Psoas muscle (tissue), 8 donors: Measurements from ENCODE around the gene HARS2. TPM values are rescaled to one million over a fixed set of nuclear protein-coding genes. Genes with fewer than 3 reads are reported as not detected.

Source experiments
- ATAC-seq, 4 donors: fragments of 200-7000 bp; cut with Tn5 transposase; one replicate each; pipeline ENCODE4 v1.9.1; 2020; ENCODE audit warnings: moderate library complexity in 3 of 4, mild to moderate bottlenecking in 2 of 4
- DNase-seq, 2 donors: peaks; one replicate each; pipeline ENCODE4 v3.0.0-alpha.2; 2020
- H3K27ac ChIP-seq: fragments of 200-600 bp; one replicate; pipeline ENCODE4 v1.8.0; 2022
- H3K27me3 ChIP-seq, 3 donors: fragments of 200-600 bp in 1 of 3; one replicate each; pipeline versions ENCODE4 v1.6.1 to v1.8.0; 2013 to 2022; ENCODE audit warnings: low read length in 2 of 3, mild to moderate bottlenecking in 2 of 3, moderate library complexity in 1 of 3; ENCODE audit not compliant: insufficient read depth in 3 of 3
- H3K36me3 ChIP-seq, 2 donors: fragments of 200-600 bp in 1 of 2; one replicate each; pipeline versions ENCODE4 v1.6.1 to v1.8.0; 2013 to 2022; ENCODE audit warnings: low read depth in 1 of 2, mild to moderate bottlenecking in 1 of 2, moderate library complexity in 1 of 2; ENCODE audit not compliant: insufficient read depth in 1 of 2
- H3K4me1 ChIP-seq: fragments of 200-600 bp; one replicate; pipeline ENCODE4 v1.8.0; 2022
- H3K4me3 ChIP-seq: fragments of 200-600 bp; one replicate; pipeline ENCODE4 v1.8.0; 2022; ENCODE audit warnings: mild to moderate bottlenecking
- H3K9me3 ChIP-seq: fragments of 200-600 bp; one replicate; pipeline ENCODE4 v1.8.0; 2022
- CTCF ChIP-seq: fragments of 200-600 bp; IDR thresholded peaks from one replicate; pipeline ENCODE4 v1.8.0; 2022; ENCODE audit warnings: antibody characterized with exemption
- WGBS, 3 donors: extraction: QIAGEN DNeasy Blood & Tissue Kit; methylation state at CpG; one replicate each; pipeline versions ENCODE4 v1.1.6 to v1.1.7; 2013; 5-methylcytosine and 5-hydroxymethylcytosine counted together
- intact Hi-C, 2 donors: fragments of 100-400 bp; cut with DNase I; formaldehyde crosslinking; loops; one replicate each; pipeline versions ENCODE4 v1.11.0 to v1.14.2; 2022
- polyA plus RNA-seq, 3 donors: library from polyadenylated mRNA; stranded (reverse); fragments of 200-250 nt; gene quantifications; one replicate each; pipeline ENCODE4 v1.2.3, GENCODE V29; 2013
- total RNA-seq, 4 donors: library from RNA; stranded (reverse); fragmentation: NEBNext Ultra II Directional in 2 of 4; extraction: Animal tissue kit (Norgen Biotek cat#: 25700) in 2 of 4; gene quantifications; one replicate each; pipeline versions ENCODE4 v1.2.1 to v1.2.4, GENCODE V29; 2021 to 2023
- donor health status: healthy with polysubstance abuse.
- donor health status: DM: no; HTN: no; CAD: no; lungs with moderate emphysema.
- donor health status: Bipolar disorder and iron deficiency.
- donor health status: healthy.
- donor health status: DM: yes; HTN: yes; CAD: no.
- donor health status: DM: no; HTN: no; CAD: no.
- donor health status: DM: no; HTN: no; CAD: no.
- donor health status: DM: yes; HTN: yes; CAD: no.

Gene HARS2
- total and polyA plus RNA-seq, 7 donors, result 19.8 to 40.9 (median 23.8) TPM

GRCh38 chr5:140671472-140672125 is 19.7 kb upstream of the HARS2 start:
- Histone ChIP-seq H3K4me1 (peaks cover under 1% of the 10 kb centered on the region), H3K36me3 (peaks cover 21 to 95% of the 10 kb centered on the region in 2 donors), H3K4me3 (no peak overlapping the region), H3K27ac (no peak overlapping the region), H3K27me3 (no peaks in the 10 kb centered on the region), H3K9me3 (no peaks in the 10 kb centered on the region)
- intact Hi-C loops, result no loop called here
- WGBS, 3 donors, result 90 to 95% (median 91%) methylated on average over 4 to 6 of the region's 7 CpGs
- no peak for TF ChIP-seq CTCF
- DNase-seq, result no peak
- no peak for ATAC-seq

GRCh38 chr5:140672455-140673186 is 18.6 kb upstream of the HARS2 start:
- H3K4me3 ChIP-seq, result no peak overlapping the region
- no peak for TF ChIP-seq CTCF
- intact Hi-C loops, result no loop called here
- no peaks in the 10 kb centered on the region for H3K9me3 ChIP-seq
- DNase-seq (peak in 1 of 2 donors; percentile 58), ATAC-seq (peak in 2 of 4 donors; percentile 26 to 34)
- H3K4me1 ChIP-seq, result no peaks in the 10 kb centered on the region
- no peak overlapping the region for H3K27ac ChIP-seq
- peaks cover 21 to 97% of the 10 kb centered on the region in 2 donors for H3K36me3 ChIP-seq
- H3K27me3 ChIP-seq, result no peaks in the 10 kb centered on the region
- 59 to 67% (median 65%) methylated on average over 70 of the region's 70 CpGs for whole genome bisulfite sequencing, 3 donors

DNA sequence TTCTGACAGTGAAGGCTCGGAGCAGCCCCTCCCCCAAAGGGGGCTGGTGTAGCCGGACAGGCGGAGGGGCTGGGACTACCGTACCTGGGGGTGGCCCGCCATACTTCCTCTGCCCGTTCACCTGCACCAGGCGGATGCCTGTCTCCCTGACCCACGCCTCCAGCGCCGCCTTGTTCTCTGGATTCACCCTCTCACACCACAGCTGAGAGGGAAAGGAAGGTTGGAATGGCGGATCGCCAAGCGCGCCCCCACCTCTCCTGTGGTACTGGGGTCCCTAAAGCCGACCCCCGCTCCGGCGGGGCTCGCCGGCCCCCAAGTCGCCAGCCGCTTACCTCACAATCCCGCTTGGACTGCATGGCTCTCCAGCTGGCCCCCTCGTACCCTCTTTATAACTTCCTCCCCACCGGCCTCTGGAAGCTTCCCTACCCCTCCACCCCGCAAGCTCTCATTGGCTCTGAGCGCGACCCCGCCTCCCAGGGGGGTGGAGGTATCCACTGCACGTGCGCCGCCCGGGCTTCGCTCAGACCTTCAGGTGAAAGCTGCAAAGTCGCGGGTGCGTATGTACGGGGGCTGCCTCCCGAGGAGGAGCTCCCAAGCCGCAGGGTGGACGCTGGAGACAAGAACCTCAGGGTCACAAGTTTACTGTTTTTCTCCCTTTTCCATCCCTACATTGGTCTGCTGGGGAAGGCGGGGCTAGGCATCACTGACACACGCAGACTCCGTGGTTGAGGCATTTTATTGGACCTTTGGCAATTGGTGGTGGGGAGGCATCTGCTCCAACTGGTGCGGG is 17.9 kb upstream of the HARS2 start, which contains the start of gene DND1:
TSS of gene DND1 (minus strand) at position 390 of the 790 bp plus-strand sequence. CDS start at position 356, 34 bp downstream.
- Histone ChIP-seq H3K27ac (no peak within 1 kb of the TSS), H3K27me3 (no peaks in the 10 kb centered on the region), H3K4me1 (no peaks in the 10 kb centered on the region), H3K9me3 (no peaks in the 10 kb centered on the region), H3K36me3 (peaks cover 17 to 97% of the 10 kb centered on the region in 2 donors), H3K4me3 (no peak within 1 kb of the TSS)
- TF ChIP-seq CTCF, result no peak
- DNase-seq, result no peak
- WGBS, 3 donors, result 84 to 85% (median 85%) methylated on average over 34 to 45 of the region's 45 CpGs
- ATAC-seq, result peak in 2 of 4 donors; percentile 8 to 18
- intact Hi-C loops, result no loop called here

GRCh38 chr5:140674211-140674610 is 17.0 kb upstream of the HARS2 start:
- intact Hi-C loops, result no loop called here
- H3K36me3 ChIP-seq, result peaks cover 10 to 97% of the 10 kb centered on the region in 2 donors

More at GRCh38 chr5:140674211-140674610, 17.0 kb upstream of the HARS2 start:
- Histone ChIP-seq H3K27ac (no peak overlapping the region), H3K27me3 (no peaks in the 10 kb centered on the region), H3K9me3 (no peaks in the 10 kb centered on the region), H3K4me3 (no peak overlapping the region), H3K4me1 (no peaks in the 10 kb centered on the region)
- no peak for TF ChIP-seq CTCF
- no peak for DNase-seq
- no peak for ATAC-seq
- WGBS, 3 donors, result 81 to 87% (median 82%) methylated on average over 2 of the region's 2 CpGs
